Measurements from ENCODE around the gene ALK.

DNA sequence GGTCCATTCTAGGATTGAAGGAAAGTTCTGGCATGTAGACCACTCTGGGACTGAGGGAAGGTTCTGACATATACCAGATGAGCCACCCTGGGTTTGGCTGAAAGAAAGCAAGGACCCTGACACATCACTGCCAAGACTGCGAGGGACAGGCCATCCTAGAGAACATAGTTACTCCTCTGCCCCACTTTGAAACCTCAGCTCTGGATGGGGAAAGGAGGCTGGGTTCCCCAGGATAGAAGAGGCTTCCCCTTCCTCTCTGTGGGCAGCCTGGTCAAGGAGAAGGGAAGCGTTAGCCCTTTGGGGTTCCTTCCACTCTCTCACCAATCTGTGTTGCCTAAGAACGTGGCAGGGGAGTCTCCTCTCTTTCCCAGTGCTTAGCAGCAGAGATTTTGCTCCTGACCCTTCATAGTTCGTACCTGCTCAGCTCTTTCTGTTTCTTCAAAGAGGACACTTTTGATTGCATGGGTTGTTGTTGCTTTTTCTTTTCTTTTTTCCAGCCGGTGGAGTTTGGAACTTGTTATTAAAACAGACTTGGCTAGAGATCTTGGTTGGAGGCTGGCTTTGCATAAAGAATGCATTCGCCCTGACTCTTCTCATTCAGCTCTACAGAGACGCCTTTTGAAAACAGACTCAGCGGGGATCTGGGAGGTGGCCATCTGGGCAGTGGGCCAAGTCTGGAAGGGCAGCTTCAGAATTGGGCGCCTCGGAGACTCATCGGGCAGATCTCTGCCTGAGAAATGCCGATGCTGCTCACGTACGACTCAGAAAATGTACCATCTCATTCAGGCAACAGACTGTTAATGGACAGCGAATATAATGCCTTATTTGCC, 640.1 kb downstream of the ALK start:
- TF ChIP-seq ZNF274 (IDR thresholded peaks at IDR 0.05; ENCODE audit: low read length) = no peak
- no peak for TF ChIP-seq ZNF274 (tag by site-specific recombination; IDR thresholded peaks at IDR 0.05; ENCODE audit: borderline replicate concordance)
- TF ChIP-seq, protein P1, sequence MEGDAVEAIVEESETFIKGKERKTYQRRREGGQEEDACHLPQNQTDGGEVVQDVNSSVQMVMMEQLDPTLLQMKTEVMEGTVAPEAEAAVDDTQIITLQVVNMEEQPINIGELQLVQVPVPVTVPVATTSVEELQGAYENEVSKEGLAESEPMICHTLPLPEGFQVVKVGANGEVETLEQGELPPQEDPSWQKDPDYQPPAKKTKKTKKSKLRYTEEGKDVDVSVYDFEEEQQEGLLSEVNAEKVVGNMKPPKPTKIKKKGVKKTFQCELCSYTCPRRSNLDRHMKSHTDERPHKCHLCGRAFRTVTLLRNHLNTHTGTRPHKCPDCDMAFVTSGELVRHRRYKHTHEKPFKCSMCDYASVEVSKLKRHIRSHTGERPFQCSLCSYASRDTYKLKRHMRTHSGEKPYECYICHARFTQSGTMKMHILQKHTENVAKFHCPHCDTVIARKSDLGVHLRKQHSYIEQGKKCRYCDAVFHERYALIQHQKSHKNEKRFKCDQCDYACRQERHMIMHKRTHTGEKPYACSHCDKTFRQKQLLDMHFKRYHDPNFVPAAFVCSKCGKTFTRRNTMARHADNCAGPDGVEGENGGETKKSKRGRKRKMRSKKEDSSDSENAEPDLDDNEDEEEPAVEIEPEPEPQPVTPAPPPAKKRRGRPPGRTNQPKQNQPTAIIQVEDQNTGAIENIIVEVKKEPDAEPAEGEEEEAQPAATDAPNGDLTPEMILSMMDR (tag by site-specific recombination; IDR thresholded peaks at IDR 0.05) = no peak
- no peak for TF ChIP-seq ZNF561 (tag by site-specific recombination; IDR thresholded peaks at IDR 0.05; ENCODE audit: borderline replicate concordance)
- TF ChIP-seq, protein P2, sequence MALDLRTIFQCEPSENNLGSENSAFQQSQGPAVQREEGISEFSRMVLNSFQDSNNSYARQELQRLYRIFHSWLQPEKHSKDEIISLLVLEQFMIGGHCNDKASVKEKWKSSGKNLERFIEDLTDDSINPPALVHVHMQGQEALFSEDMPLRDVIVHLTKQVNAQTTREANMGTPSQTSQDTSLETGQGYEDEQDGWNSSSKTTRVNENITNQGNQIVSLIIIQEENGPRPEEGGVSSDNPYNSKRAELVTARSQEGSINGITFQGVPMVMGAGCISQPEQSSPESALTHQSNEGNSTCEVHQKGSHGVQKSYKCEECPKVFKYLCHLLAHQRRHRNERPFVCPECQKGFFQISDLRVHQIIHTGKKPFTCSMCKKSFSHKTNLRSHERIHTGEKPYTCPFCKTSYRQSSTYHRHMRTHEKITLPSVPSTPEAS (tag by site-specific recombination; IDR thresholded peaks at IDR 0.05) = no peak
- TF ChIP-seq, protein P3, sequence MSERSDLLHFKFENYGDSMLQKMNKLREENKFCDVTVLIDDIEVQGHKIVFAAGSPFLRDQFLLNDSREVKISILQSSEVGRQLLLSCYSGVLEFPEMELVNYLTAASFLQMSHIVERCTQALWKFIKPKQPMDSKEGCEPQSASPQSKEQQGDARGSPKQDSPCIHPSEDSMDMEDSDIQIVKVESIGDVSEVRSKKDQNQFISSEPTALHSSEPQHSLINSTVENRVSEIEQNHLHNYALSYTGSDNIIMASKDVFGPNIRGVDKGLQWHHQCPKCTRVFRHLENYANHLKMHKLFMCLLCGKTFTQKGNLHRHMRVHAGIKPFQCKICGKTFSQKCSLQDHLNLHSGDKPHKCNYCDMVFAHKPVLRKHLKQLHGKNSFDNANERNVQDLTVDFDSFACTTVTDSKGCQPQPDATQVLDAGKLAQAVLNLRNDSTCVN (tag by site-specific recombination; optimal IDR thresholded peaks at IDR 0.05) = no peak
- TF ChIP-seq ZBTB7A (tag by site-specific recombination; IDR thresholded peaks at IDR 0.05; ENCODE audit: low read depth) = no peak
- TF ChIP-seq RBAK (tag by site-specific recombination; IDR thresholded peaks at IDR 0.05) = no peak
- TF ChIP-seq, protein P4, sequence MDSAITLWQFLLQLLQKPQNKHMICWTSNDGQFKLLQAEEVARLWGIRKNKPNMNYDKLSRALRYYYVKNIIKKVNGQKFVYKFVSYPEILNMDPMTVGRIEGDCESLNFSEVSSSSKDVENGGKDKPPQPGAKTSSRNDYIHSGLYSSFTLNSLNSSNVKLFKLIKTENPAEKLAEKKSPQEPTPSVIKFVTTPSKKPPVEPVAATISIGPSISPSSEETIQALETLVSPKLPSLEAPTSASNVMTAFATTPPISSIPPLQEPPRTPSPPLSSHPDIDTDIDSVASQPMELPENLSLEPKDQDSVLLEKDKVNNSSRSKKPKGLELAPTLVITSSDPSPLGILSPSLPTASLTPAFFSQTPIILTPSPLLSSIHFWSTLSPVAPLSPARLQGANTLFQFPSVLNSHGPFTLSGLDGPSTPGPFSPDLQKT (IDR thresholded peaks at IDR 0.05; ENCODE audit: borderline replicate concordance, low read depth, low read length) = no peak
- TF ChIP-seq ZNF302 (tag by site-specific recombination; IDR thresholded peaks at IDR 0.05; ENCODE audit: low read depth) = no peak
- 0 out of 2 replicates have a peak, but pooled peaks have one; percentile 45 for TF ChIP-seq WT1 (tag by site-specific recombination; IDR thresholded peaks at IDR 0.05)
- TF ChIP-seq ZNF23 (tag by site-specific recombination; IDR thresholded peaks at IDR 0.05; ENCODE audit: borderline replicate concordance) = no peak
- no peak for TF ChIP-seq GFI1B (tag by site-specific recombination; IDR thresholded peaks at IDR 0.05)

Data from HEK293 (cell line).